Natural killer cell treated with Interleukin-12 subunit alpha and Interleukin-12 subunit beta and Interleukin-15 and Interleukin-18, amount 100 ng/mL, for 72 hours (primary cell): ENCODE measurements around the gene PEF1. TPM values are rescaled to one million over a fixed set of nuclear protein-coding genes. Genes with fewer than 3 reads are reported as not detected.
A peak's percentile ranks its signal among the peaks of the same experiment; 100 is the strongest.

Source experiments
- ATAC-seq, 2 donors: fragments of 150-1000 bp; cut with Tn5 transposase in 1 of 2; sonication (Bioruptor Pico), chemical (Tn5 transposase) in 1 of 2; 2 replicates each; pipeline ENCODE4 v1.10.0; 2021
- DNase-seq: peaks from one replicate; pipeline ENCODE4 v3.0.0; 2022; ENCODE audit warnings: low spot score
- H3K27ac Mint-ChIP-seq, 2 donors: 1 replicate in 1 of 2; 2 replicates in 1 of 2; pipeline ENCODE4 v1.8.0; 2022; ENCODE audit warnings: mixed read lengths in 2 of 2, mild to moderate bottlenecking in 1 of 2, moderate library complexity in 1 of 2
- H3K27me3 Mint-ChIP-seq, 2 donors: 1 replicate in 1 of 2; 2 replicates in 1 of 2; pipeline ENCODE4 v1.8.0; 2022; ENCODE audit warnings: mixed read lengths in 2 of 2
- H3K36me3 Mint-ChIP-seq: one replicate; pipeline ENCODE4 v1.8.0; 2022; ENCODE audit warnings: mixed read lengths
- H3K4me1 Mint-ChIP-seq, 2 donors: 1 replicate in 1 of 2; 2 replicates in 1 of 2; pipeline ENCODE4 v1.8.0; 2022; ENCODE audit warnings: low read depth in 2 of 2, mixed read lengths in 2 of 2, mild to moderate bottlenecking in 1 of 2
- H3K4me3 Mint-ChIP-seq: one replicate; pipeline ENCODE4 v1.8.0; 2022; ENCODE audit warnings: mixed read lengths
- H3K9me3 Mint-ChIP-seq: 2 replicates; pipeline ENCODE4 v1.8.0; 2022; ENCODE audit warnings: mixed read lengths
- total RNA-seq, 2 donors: library from RNA; stranded (reverse); gene quantifications; one replicate each; pipeline ENCODE4 v1.2.3, GENCODE V29; 2022

The PEF1 gene
- total RNA-seq, 2 donors from 2014 or later = 45.5 to 55.9 TPM

DNA sequence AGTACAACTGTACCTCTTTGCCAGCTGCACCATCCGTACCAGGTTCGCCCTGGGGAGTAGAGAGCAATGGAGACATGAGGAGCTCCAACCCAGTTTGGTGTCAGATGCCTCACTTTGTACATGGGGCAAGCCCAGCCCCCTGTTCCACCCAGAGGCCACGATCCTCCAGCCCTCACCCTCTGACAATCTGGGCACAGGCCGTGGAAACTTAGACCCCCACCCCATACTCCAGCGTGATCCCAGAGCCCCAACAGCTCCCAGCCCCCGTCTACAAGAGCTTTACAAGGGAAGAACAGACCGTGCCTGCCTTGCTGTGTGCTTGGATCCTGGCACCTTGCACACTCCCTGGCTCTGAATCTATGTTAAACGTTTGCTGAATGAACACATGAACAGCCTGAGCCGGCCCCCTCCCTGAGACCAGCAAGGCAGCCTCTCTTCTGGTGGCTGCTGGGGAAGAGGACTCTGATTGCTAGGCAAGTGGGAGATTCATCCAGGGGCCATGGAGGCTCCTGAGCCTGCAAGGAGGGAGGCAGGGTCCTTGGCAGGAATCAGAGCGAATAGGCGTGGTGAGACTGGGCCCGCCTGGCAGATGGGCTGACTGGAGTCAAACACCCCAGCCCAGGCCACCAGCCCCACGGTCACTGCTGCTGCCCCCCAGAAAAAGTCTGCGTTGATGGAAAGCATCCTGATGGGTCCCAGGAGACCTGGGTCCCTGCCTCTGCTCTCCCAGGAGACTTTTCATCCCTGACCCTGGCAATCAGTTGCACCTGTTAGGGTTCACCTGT lies 12.5 kb upstream of the PEF1 start:
- no peaks in the 10 kb centered on the region for H3K4me1 Mint-ChIP-seq
- no peaks in the 10 kb centered on the region for H3K36me3 Mint-ChIP-seq
- H3K27ac Mint-ChIP-seq = no peak overlapping the region
- H3K4me3 Mint-ChIP-seq = no peak overlapping the region
- DNase-seq (no peak), ATAC-seq (no peak)
- no peaks in the 10 kb centered on the region for H3K9me3 Mint-ChIP-seq
- H3K27me3 Mint-ChIP-seq = peaks cover 0 to 8% of the 10 kb centered on the region in 2 donors

DNA sequence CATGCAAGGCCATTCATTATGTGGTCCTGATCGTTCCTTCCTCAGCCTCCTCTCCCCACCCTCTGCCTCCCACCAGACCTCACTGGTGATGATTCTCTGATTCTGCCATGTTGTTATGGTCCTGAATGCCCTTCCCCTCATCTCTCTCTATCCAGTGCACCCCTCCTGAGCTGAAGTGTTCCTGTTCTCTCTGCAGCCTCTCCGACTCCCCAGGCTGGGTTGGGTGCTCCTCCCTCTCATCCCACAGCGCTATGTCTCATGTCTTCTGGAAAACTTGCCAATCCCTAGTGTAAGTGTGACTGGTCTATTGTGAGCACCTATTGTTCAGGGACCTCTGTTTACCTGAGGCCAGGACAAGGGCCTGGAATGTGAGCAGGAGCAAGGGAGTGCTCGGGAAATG lies 11.1 kb upstream of the PEF1 start:
- Mint-ChIP-seq H3K27me3 (peaks cover 0 to 8% of the 10 kb centered on the region in 2 donors), H3K36me3 (no peaks in the 10 kb centered on the region), H3K4me3 (no peak overlapping the region), H3K27ac (no peak overlapping the region), H3K4me1 (no peaks in the 10 kb centered on the region), H3K9me3 (no peaks in the 10 kb centered on the region)
- ATAC-seq = no peak
- no peak for DNase-seq

DNA sequence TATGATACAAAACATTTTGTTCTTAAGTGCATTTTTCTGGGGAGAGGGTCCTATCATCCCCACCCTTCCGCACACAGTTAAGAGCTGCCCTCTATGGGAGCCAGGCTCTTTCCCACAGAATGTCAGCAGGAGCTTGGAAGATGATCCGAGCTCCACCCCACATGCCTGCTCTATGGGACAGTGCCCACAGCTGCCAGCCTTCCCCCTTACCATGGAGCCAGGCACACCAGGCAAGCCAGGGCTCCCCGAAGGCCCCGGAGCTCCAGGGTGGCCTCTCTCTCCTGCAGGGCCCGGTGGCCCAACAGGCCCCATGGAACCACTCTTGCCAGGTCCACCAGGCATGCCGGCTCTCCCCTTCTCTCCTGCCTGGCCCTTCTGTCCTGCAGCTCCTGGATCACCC lies 10.4 kb upstream of the PEF1 start:
- H3K36me3 Mint-ChIP-seq = no peaks in the 10 kb centered on the region
- ATAC-seq (no peak), DNase-seq (no peak)
- H3K27ac Mint-ChIP-seq = no peak overlapping the region
- no peaks in the 10 kb centered on the region for H3K9me3 Mint-ChIP-seq
- no peak overlapping the region for H3K4me3 Mint-ChIP-seq
- H3K27me3 Mint-ChIP-seq = peaks cover 0 to 8% of the 10 kb centered on the region in 2 donors
- no peaks in the 10 kb centered on the region for H3K4me1 Mint-ChIP-seq

DNA sequence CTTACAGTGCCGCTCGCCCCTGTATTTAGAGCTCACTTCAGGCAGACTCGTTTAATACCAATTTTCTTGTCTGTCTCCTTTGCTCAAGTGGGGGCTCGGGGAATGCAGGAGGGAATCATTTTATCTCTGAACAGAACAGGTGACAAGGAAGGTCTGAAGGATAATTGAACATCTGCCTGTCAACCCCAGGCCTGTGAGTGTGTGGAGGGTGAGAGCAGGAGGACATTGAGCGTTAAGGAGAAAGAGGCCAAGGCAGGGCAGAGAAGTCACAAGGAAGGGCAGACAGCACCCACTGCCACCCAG lies 9.7 kb upstream of the PEF1 start:
- no peak overlapping the region for H3K4me3 Mint-ChIP-seq
- H3K27me3 Mint-ChIP-seq = peaks cover 0 to 8% of the 10 kb centered on the region in 2 donors
- H3K36me3 Mint-ChIP-seq = no peaks in the 10 kb centered on the region
- DNase-seq (no peak), ATAC-seq (no peak)
- H3K9me3 Mint-ChIP-seq = no peaks in the 10 kb centered on the region
- H3K4me1 Mint-ChIP-seq = no peaks in the 10 kb centered on the region
- no peak overlapping the region for H3K27ac Mint-ChIP-seq

DNA sequence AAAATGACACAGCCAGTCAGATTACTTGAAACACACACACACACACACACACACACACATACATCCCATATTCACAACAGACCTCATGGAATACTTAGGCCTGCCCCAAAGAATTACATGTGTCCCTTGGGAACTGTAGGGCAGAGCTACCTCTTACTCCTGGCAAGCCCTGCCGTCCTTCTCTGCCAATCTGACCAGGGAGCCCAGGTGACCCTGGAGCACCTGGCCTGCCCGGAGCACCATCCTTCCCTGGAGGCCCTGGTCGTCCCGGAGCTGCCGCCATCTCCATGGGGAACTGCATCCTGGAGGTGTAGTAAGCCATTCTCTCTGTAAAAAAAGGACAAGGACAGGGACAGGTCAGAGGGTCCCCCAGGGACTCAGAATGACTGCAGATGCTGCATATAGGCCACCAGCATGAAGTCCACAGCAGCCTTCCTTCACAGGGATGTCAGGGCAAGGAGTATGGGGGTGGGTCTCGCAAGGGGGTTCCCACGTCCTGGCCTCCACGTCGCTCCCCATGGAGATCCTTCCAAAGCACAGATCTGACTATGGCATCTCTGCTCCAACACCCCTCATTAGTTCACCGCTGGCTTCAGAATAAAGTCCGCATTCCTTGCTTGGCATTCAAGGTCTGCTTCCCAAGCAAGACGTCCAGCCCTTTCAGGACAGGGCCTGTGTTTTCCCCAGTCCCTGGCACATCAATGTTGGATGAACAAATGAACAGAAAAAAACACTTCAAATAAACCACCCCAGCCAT lies 9.2 kb upstream of the PEF1 start:
- ATAC-seq (no peak), DNase-seq (no peak)
- Mint-ChIP-seq H3K9me3 (no peaks in the 10 kb centered on the region), H3K4me3 (no peak overlapping the region), H3K27ac (no peak overlapping the region), H3K27me3 (peaks cover 0 to 8% of the 10 kb centered on the region in 2 donors), H3K36me3 (no peaks in the 10 kb centered on the region), H3K4me1 (no peaks in the 10 kb centered on the region)

DNA sequence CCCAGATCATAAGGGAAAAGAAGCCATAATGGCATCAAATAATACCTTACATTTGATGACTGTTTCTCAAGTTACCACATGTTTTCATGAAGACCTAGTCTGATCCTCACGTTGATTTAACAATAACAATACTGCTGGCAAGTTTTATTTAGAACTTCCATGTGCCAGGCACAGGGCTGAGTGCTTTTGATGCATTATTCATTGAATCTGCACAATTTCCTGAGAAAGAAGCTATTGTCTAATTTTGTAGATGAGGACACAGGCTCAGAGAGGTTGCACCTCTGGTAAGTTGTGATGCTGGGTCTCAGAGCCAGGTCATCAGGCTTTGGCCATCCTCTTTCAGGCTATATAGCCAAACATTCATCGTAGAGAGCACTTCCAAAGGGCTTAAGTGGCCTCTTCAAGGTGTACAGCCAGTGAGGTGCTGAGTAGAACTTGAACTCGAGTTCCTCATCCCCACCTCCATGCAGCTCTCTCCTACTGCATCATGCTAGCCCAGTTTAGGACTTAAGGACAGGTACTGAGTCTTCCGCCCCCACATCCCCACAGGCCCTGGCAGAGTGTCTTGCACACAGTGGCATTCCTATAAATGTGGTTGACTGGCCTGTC lies 8.3 kb upstream of the PEF1 start:
- no peaks in the 10 kb centered on the region for H3K4me1 Mint-ChIP-seq
- no peak for ATAC-seq
- no peak overlapping the region for H3K4me3 Mint-ChIP-seq

DNA sequence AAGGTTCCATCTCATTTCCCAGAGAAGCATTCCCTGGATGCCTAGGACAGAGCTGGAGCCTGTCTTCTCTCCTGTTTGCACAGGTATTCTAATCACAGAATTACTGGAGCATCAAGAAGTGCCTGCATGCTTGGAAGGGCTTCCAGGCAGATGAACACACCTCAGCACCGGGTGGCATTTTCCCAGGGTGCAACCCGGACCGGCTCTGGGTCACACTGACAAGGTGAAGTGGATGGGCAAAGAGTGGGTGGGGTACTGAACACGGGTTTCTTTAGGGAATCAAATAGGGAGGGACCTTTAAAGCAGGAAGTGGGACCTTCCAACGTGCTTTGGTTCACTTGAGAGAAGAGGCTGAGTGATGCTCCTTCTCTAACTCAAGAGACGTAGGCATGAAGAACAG lies 7.1 kb upstream of the PEF1 start:
- peaks cover 5% of the 10 kb centered on the region for H3K36me3 Mint-ChIP-seq
- H3K27me3 Mint-ChIP-seq = peaks cover 0 to 3% of the 10 kb centered on the region in 2 donors
- H3K4me3 Mint-ChIP-seq = no peak overlapping the region
- ATAC-seq = no peak
- H3K9me3 Mint-ChIP-seq = peaks cover 2% of the 10 kb centered on the region
- DNase-seq = no peak
- H3K4me1 Mint-ChIP-seq = peaks cover 6% of the 10 kb centered on the region in 2 donors
- no peak overlapping the region for H3K27ac Mint-ChIP-seq

More for the DNA sequence above, 8.3 kb upstream of the PEF1 start:
- DNase-seq = no peak
- Mint-ChIP-seq H3K36me3 (no peaks in the 10 kb centered on the region), H3K27ac (no peak overlapping the region), H3K27me3 (peaks cover 0 to 6% of the 10 kb centered on the region in 2 donors), H3K9me3 (no peaks in the 10 kb centered on the region)

DNA sequence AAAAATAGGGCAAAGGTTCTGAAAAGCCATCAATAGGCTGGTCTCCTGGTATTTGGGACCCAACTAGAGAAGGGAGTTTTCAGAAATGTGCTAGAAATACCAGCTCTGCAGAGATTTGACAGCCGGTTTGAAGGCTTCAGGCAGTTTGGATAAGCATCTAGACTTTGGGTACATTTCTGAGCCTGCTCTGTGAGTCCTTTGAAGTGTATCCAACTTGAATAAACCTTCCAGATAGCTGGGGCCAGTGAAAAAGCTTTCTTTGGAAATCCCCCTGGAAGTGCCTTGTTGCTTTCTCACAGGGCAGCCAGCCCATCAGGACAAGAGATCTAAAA lies 6.4 kb upstream of the PEF1 start:
- H3K4me1 Mint-ChIP-seq = peaks cover 13% of the 10 kb centered on the region in 2 donors
- no peak overlapping the region for H3K4me3 Mint-ChIP-seq
- peaks cover 6% of the 10 kb centered on the region for H3K9me3 Mint-ChIP-seq
- DNase-seq (no peak), ATAC-seq (no peak)
- H3K36me3 Mint-ChIP-seq = peaks cover 7% of the 10 kb centered on the region
- H3K27ac Mint-ChIP-seq = no peak overlapping the region
- peaks cover 0 to 3% of the 10 kb centered on the region in 2 donors for H3K27me3 Mint-ChIP-seq

DNA sequence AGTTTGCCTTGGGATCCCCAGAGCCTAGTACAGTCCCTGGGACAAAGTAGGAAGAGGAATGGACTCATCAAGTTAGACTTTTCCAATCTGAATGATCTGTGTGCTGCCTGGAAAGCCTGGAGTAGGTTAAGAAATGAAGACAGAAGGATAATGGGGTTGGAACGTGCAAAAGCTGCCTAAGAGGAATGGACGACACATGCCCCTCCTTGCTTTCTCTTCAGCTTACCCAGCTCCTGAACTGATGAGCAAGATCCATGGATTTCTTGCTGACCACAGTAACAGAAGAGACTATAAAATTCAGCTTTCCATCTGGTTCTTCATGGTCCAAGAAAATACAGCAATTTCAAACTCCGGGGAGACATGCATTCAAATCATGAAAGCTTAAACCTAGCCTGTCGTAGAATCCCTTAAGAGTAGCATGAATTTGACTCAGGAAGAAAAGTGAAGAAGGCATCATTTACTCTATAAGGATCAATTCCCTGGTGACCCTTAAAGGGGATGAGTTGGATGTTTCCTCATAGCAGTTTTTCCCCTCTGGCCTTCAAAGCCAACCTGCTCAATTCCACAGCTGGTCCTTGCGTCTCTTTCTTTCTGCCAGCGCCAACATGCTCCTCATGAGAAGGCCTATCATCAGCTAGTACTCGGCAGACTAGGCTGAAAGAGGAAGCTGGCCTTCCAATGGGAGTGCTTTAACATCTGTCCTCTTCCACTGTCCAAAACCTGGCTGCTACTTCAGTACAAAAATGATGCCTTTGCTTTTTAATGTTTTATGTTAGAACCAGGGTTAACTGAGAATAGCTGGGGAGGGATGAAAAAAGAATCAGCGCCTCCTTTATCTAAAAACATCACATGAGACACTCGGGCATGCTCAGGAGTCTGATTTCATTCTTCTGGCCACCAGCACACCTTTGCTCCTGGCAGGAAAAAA lies 5.7 kb upstream of the PEF1 start:
- no peak overlapping the region for H3K4me3 Mint-ChIP-seq
- ATAC-seq (no peak), DNase-seq (no peak)
- peaks cover 7% of the 10 kb centered on the region for H3K36me3 Mint-ChIP-seq
- peaks cover 17 to 19% of the 10 kb centered on the region in 2 donors for H3K4me1 Mint-ChIP-seq
- peaks cover 6% of the 10 kb centered on the region for H3K9me3 Mint-ChIP-seq
- no peak overlapping the region for H3K27ac Mint-ChIP-seq
- no peaks in the 10 kb centered on the region for H3K27me3 Mint-ChIP-seq

DNA sequence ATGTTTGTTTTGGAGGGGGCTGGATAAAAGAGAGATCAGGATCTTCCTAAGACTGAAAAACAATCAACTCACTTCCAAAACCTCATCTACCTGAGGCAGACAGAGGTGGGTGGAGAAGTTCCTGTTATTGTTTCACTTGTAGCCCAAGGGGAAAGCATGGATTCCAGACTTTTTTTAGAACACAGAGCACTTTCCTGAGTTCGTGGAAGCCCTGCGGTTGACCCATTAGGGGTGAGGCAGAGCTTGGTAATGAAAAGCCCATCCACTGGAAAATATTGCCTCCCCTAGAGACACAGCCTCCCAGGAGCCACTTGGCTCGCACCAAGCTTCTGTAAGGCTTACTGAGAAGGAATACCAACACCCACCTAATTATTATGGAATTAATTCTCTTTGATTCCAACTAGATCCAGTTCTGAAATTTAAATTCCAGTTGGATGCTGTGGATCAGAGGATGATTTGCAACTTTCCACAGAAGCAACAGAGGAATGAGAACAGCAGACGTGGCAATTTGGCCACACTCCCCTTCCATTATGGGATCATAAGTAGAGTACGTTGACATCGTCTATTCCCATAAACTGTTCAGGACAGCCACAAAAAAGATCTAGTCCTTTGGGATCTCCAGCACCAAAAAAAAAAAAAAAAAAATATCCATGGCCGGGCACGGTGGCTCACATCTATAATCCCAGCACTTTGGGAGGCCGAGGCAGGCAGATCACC lies 4.1 kb upstream of the PEF1 start:
- peaks cover 6% of the 10 kb centered on the region for H3K9me3 Mint-ChIP-seq
- peaks cover 22 to 28% of the 10 kb centered on the region in 2 donors for H3K4me1 Mint-ChIP-seq
- H3K36me3 Mint-ChIP-seq = peaks cover 7% of the 10 kb centered on the region
- no peak overlapping the region for H3K4me3 Mint-ChIP-seq
- DNase-seq (no peak), ATAC-seq (no peak)
- H3K27ac Mint-ChIP-seq = no peak overlapping the region
- H3K27me3 Mint-ChIP-seq = no peaks in the 10 kb centered on the region

DNA sequence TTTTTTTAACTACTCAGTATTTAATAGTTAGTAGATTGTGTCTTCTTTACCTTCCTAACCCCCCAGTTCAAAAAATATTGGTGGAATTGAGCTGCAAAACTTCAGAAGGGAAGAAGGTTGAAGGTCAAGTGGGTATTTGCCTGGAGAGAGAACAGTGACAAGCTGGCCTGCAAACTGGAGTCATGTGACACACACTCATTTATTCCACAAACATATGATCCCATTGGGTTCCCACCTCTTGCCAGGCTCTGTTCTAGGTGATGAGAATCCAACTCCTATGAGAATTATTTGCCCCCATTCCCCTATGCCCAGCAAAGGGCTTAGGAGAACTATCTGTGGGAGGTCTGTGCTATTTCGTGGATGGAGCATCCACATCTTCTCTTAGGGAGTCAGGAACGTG lies 3.5 kb upstream of the PEF1 start:
- peaks cover 27 to 33% of the 10 kb centered on the region in 2 donors for H3K4me1 Mint-ChIP-seq
- no peak for DNase-seq
- H3K4me3 Mint-ChIP-seq = no peak overlapping the region
- H3K36me3 Mint-ChIP-seq = peaks cover 7% of the 10 kb centered on the region
- H3K27me3 Mint-ChIP-seq = no peaks in the 10 kb centered on the region
- H3K27ac Mint-ChIP-seq = no peak overlapping the region
- ATAC-seq = no peak
- peaks cover 6% of the 10 kb centered on the region for H3K9me3 Mint-ChIP-seq

DNA sequence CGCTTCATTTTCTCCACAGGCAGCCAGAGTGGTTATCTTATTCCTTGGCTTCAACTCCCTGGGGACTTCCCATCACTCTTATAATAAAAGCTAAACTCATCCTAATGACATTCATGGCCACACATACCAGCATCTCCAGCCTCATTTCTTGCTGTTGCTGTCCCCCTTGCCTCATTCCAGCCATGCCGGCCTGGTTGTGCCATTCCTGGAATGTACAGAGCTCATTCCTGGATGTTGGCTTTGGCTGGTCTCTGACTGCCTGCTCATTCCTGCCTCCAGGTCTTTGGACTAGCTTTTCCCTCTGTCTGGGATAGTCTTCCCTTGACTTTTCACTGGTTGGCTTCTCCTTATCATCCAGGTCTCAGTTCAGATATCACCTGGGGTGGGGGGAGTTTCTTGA lies 2.4 kb upstream of the PEF1 start:
- ATAC-seq (no peak), DNase-seq (no peak)
- Mint-ChIP-seq H3K27ac (peak overlapping the region in 1 of 2 donors; percentile 87), H3K9me3 (peaks cover 6% of the 10 kb centered on the region), H3K4me1 (peaks cover 27 to 33% of the 10 kb centered on the region in 2 donors), H3K36me3 (peaks cover 7% of the 10 kb centered on the region), H3K27me3 (no peaks in the 10 kb centered on the region), H3K4me3 (peak overlapping the region; percentile 92)
